Tibial artery (tissue), 4 donors: ENCODE data around the gene LGALS3BP.
"Not testable (repeated sequence)": the region's sequence is repeated elsewhere in the genome, so short reads cannot be mapped to it uniquely, and the experiment has no call there.

Experiments used
- DNase-seq, 2 donors: peaks; one replicate each; pipeline ENCODE4 v3.0.0-alpha.2; 2019
- H3K27ac ChIP-seq, 2 donors: fragments of 200-600 bp; sonication (generic) in 1 of 2; 1 replicate in 1 of 2; 2 replicates in 1 of 2; pipeline ENCODE4 v1.5.1; 2018 to 2019; ENCODE audit warnings: mild to moderate bottlenecking in 1 of 2
- H3K27me3 ChIP-seq, 2 donors: fragments of 200-600 bp; sonication (generic) in 1 of 2; one replicate each; pipeline versions ENCODE4 v1.5.1 to v1.6.0; 2016 to 2019
- H3K36me3 ChIP-seq, 3 donors: fragments of 200-600 bp; sonication (generic) in 2 of 3; one replicate each; pipeline ENCODE4 v1.5.1; 2016 to 2019; ENCODE audit warnings: mild to moderate bottlenecking in 2 of 3
- H3K4me1 ChIP-seq, 4 donors: fragments of 200-600 bp; sonication (generic) in 2 of 4; 1 replicate in 3 of 4; 2 replicates in 1 of 4; pipeline ENCODE4 v1.5.1; 2016 to 2019
- H3K4me3 ChIP-seq, 2 donors: fragments of 200-600 bp; sonication (generic) in 1 of 2; 1 replicate in 1 of 2; 2 replicates in 1 of 2; pipeline ENCODE4 v1.5.1; 2018 to 2019; ENCODE audit warnings: mild to moderate bottlenecking in 2 of 2
- H3K9me3 ChIP-seq, 3 donors: fragments of 200-600 bp; sonication (generic) in 1 of 3; one replicate each; pipeline ENCODE4 v1.5.1; 2016 to 2019
- CTCF ChIP-seq, 2 experiments: fragments of 200-600 bp in 1 of 2; fragments of 450-650 bp in 1 of 2; IDR thresholded peaks; one replicate each; pipeline ENCODE4 v1.5.1; 2017 to 2019; ENCODE audit warnings: antibody characterized with exemption in 2 of 2, mild to moderate bottlenecking in 1 of 2, moderate library complexity in 1 of 2
- intact Hi-C: fragments of 100-400 bp; cut with DNase I; formaldehyde crosslinking; loops from one replicate; pipeline ENCODE4 v1.15.0; 2023; ENCODE audit warnings: low total_unique reads

Gene LGALS3BP

GRCh38 chr17:78946631-78947030 lies 33.1 kb downstream of the LGALS3BP start:
- no peak overlapping the region for H3K27ac ChIP-seq
- DNase-seq: no peak
- intact Hi-C loops: no loop called here
- no peak overlapping the region for H3K4me3 ChIP-seq
- peaks cover 0 to 4% of the 10 kb centered on the region in 2 donors for H3K27me3 ChIP-seq
- no peaks in the 10 kb centered on the region for H3K36me3 ChIP-seq
- H3K4me1 ChIP-seq: no peaks in the 10 kb centered on the region
- no peak for TF ChIP-seq CTCF (IDR thresholded peaks at IDR 0.05)
- H3K9me3 ChIP-seq: peaks cover 4 to 13% (median 12%) of the 10 kb centered on the region in 3 donors

GRCh38 chr17:78946131-78946530 lies 33.6 kb downstream of the LGALS3BP start:
- no peak for DNase-seq
- H3K4me3 ChIP-seq: no peak overlapping the region
- TF ChIP-seq CTCF (IDR thresholded peaks at IDR 0.05): no peak
- peaks cover 4 to 10% (median 7%) of the 10 kb centered on the region in 3 donors for H3K9me3 ChIP-seq
- no peaks in the 10 kb centered on the region for H3K36me3 ChIP-seq
- peaks cover 0 to 4% of the 10 kb centered on the region in 2 donors for H3K27me3 ChIP-seq
- no peak overlapping the region for H3K27ac ChIP-seq
- no peaks in the 10 kb centered on the region for H3K4me1 ChIP-seq
- intact Hi-C loops: no loop called here

GRCh38 chr17:78945455-78945854 lies 34.3 kb downstream of the LGALS3BP start:
- intact Hi-C loops, DNase-seq, H3K9me3 ChIP-seq: not testable (repeated sequence)

GRCh38 chr17:78944956-78945355 lies 34.8 kb downstream of the LGALS3BP start:
- intact Hi-C loops: no loop called here
- no peak overlapping the region for H3K4me3 ChIP-seq

More at GRCh38 chr17:78945455-78945854, 34.3 kb downstream of the LGALS3BP start:
- not testable (repeated sequence) for H3K36me3 ChIP-seq, H3K27me3 ChIP-seq, H3K4me1 ChIP-seq, H3K27ac ChIP-seq, H3K4me3 ChIP-seq

GRCh38 chr17:78944026-78944425 lies 35.7 kb downstream of the LGALS3BP start:
- H3K4me1 ChIP-seq: peaks cover 0 to 11% (median 8%) of the 10 kb centered on the region in 4 donors
- intact Hi-C loops: no loop called here
- no peak overlapping the region for H3K27ac ChIP-seq
- DNase-seq: no peak
- TF ChIP-seq CTCF (IDR thresholded peaks at IDR 0.05): no peak
- H3K36me3 ChIP-seq: no peaks in the 10 kb centered on the region
- no peaks in the 10 kb centered on the region for H3K9me3 ChIP-seq
- H3K27me3 ChIP-seq: peaks cover 0 to 4% of the 10 kb centered on the region in 2 donors
- no peak overlapping the region for H3K4me3 ChIP-seq

More at GRCh38 chr17:78944956-78945355, 34.8 kb downstream of the LGALS3BP start:
- DNase-seq: no peak
- Histone ChIP-seq H3K27ac (no peak overlapping the region), H3K27me3 (peaks cover 0 to 4% of the 10 kb centered on the region in 2 donors), H3K4me1 (peaks cover 0 to 7% (median under 1%) of the 10 kb centered on the region in 4 donors), H3K9me3 (no peaks in the 10 kb centered on the region), H3K36me3 (no peaks in the 10 kb centered on the region)
- TF ChIP-seq CTCF (IDR thresholded peaks at IDR 0.05): no peak

GRCh38 chr17:78940708-78941107 lies 39.0 kb downstream of the LGALS3BP start:
- H3K4me3 ChIP-seq: no peak overlapping the region
- H3K36me3 ChIP-seq: no peaks in the 10 kb centered on the region
- no peak for TF ChIP-seq CTCF (IDR thresholded peaks at IDR 0.05)
- DNase-seq: no peak
- peaks cover 0 to 18% (median 11%) of the 10 kb centered on the region in 4 donors for H3K4me1 ChIP-seq
- H3K9me3 ChIP-seq: no peaks in the 10 kb centered on the region
- intact Hi-C loops: no loop called here
- H3K27ac ChIP-seq: no peak overlapping the region
- peaks cover 0 to 4% of the 10 kb centered on the region in 2 donors for H3K27me3 ChIP-seq
